ENCODE data around the gene EHD4.

Gene EHD4

GRCh38 chr15:41955100-41955499 lies 17.3 kb downstream of the EHD4 start:
- no peak for DNase-seq

GRCh38 chr15:41954036-41954435 lies 18.3 kb downstream of the EHD4 start:
- DNase-seq = no peak

GRCh38 chr15:41952013-41952563 lies 20.3 kb downstream of the EHD4 start:
- no peak for DNase-seq

- no peak for DNase-seq
Observed at GRCh38 chr15:41951571-41951970, 20.8 kb downstream of the EHD4 start.

GRCh38 chr15:41950489-41950888 lies 21.9 kb downstream of the EHD4 start:
- no peak for DNase-seq

GRCh38 chr15:41950127-41950483 lies 22.3 kb downstream of the EHD4 start:
- no peak for DNase-seq

GRCh38 chr15:41949401-41950126 lies 22.8 kb downstream of the EHD4 start:
- DNase-seq = no peak

- DNase-seq = no peak
Observed at GRCh38 chr15:41948490-41948889, 23.9 kb downstream of the EHD4 start.

GRCh38 chr15:41946970-41947369 lies 25.4 kb downstream of the EHD4 start:
- no peak for DNase-seq

GRCh38 chr15:41945731-41946130 lies 26.6 kb downstream of the EHD4 start:
- no peak for DNase-seq

GRCh38 chr15:41945221-41945620 lies 27.1 kb downstream of the EHD4 start:
- no peak for DNase-seq

GRCh38 chr15:41944313-41944940 lies 27.9 kb downstream of the EHD4 start:
- DNase-seq = no peak

GRCh38 chr15:41943543-41944312 lies 28.6 kb downstream of the EHD4 start:
- DNase-seq = no peak

GRCh38 chr15:41942886-41943285 lies 29.5 kb downstream of the EHD4 start:
- no peak for DNase-seq

GRCh38 chr15:41941644-41942415 lies 30.5 kb downstream of the EHD4 start:
- no peak for DNase-seq

- peak; percentile 55 for DNase-seq
Observed at GRCh38 chr15:41940441-41940857, 31.9 kb downstream of the EHD4 start.

- DNase-seq = no peak
Observed at GRCh38 chr15:41939986-41940385, 32.4 kb downstream of the EHD4 start.

- no peak for DNase-seq
Observed at GRCh38 chr15:41937568-41937923, 34.8 kb downstream of the EHD4 start.

- peak; percentile 77 for DNase-seq
Observed at GRCh38 chr15:41936649-41937567, 35.4 kb downstream of the EHD4 start.

- DNase-seq = no peak
Observed at GRCh38 chr15:41936155-41936554, 36.2 kb downstream of the EHD4 start.

- no peak for DNase-seq
Observed at GRCh38 chr15:41935566-41936020, 36.8 kb downstream of the EHD4 start.

GRCh38 chr15:41934843-41935242 lies 37.5 kb downstream of the EHD4 start:
- peak; percentile 77 for DNase-seq

Measured in activated T-cell treated with anti-CD3 and anti-CD28 coated beads, Interleukin-2, amount 50 U/mL, for 1 hour (primary cell).